Measurements from ENCODE around the gene ERF. TPM values are rescaled to one million over a fixed set of nuclear protein-coding genes. Genes with fewer than 3 reads are reported as not detected.

The ERF gene
- total RNA-seq, 1 experiment from 2014 or later: 100 TPM

GRCh38 chr19:42232435-42232834 is 22.5 kb downstream of the ERF start:
- H3K27me3 Mint-ChIP-seq (ENCODE audit: unreplicated experiment): no peaks in the 10 kb centered on the region
- BruUV-seq (replicated peaks): no TSS peak
- intact Hi-C loops (cut with micrococcal nuclease; ENCODE audit: unreplicated experiment): no loop called here
- DNase-seq: no peak
- H3K4me1 Mint-ChIP-seq (ENCODE audit: low read depth, unreplicated experiment): no peaks in the 10 kb centered on the region
- no peak overlapping the region for H3K27ac Mint-ChIP-seq (ENCODE audit: unreplicated experiment)
- no peak for TF ChIP-seq CTCF (IDR thresholded peaks at IDR 0.05; ENCODE audit: unreplicated experiment)
- CTCF ChIA-PET: interaction anchor here (1.0 to 2.6 kb wide), 2 partner anchors 10 to 17 kb away, joined by 3 to 11 read pairs; partner anchors contain the start of gene GSK3A
- H3K9me3 Mint-ChIP-seq (ENCODE audit: low read depth, unreplicated experiment): no peaks in the 10 kb centered on the region
- peaks cover 85% of the 10 kb centered on the region for H3K36me3 Mint-ChIP-seq (ENCODE audit: insufficient read depth, unreplicated experiment)
- no peak overlapping the region for H3K4me3 Mint-ChIP-seq (ENCODE audit: low read depth, unreplicated experiment)

- no peak for DNase-seq
- Mint-ChIP-seq H3K4me3 (ENCODE audit: low read depth, unreplicated experiment) (no peak overlapping the region), H3K27me3 (ENCODE audit: unreplicated experiment) (no peaks in the 10 kb centered on the region), H3K36me3 (ENCODE audit: insufficient read depth, unreplicated experiment) (peaks cover 86% of the 10 kb centered on the region), H3K9me3 (ENCODE audit: low read depth, unreplicated experiment) (no peaks in the 10 kb centered on the region), H3K4me1 (ENCODE audit: low read depth, unreplicated experiment) (peaks cover 6% of the 10 kb centered on the region), H3K27ac (ENCODE audit: unreplicated experiment) (no peak overlapping the region)
- TF ChIP-seq CTCF (IDR thresholded peaks at IDR 0.05; ENCODE audit: unreplicated experiment): no peak
- BruUV-seq (replicated peaks): no TSS peak
- intact Hi-C loops (cut with micrococcal nuclease; ENCODE audit: unreplicated experiment): no loop called here
- CTCF ChIA-PET: interaction anchor here (0.9 kb wide), 1 partner anchor 338 kb away, joined by 3 read pairs; no protein-coding TSS in a partner anchor
These were observed 24.4 kb downstream of the ERF start for GRCh38 chr19:42230571-42230970.

- H3K9me3 Mint-ChIP-seq (ENCODE audit: low read depth, unreplicated experiment): no peaks in the 10 kb centered on the region
- no peak for TF ChIP-seq CTCF (IDR thresholded peaks at IDR 0.05; ENCODE audit: unreplicated experiment)
- H3K36me3 Mint-ChIP-seq (ENCODE audit: insufficient read depth, unreplicated experiment): peaks cover 84% of the 10 kb centered on the region
- DNase-seq: no peak
- H3K27ac Mint-ChIP-seq (ENCODE audit: unreplicated experiment): peak overlapping the region; percentile 43
- peaks cover 6% of the 10 kb centered on the region for H3K4me1 Mint-ChIP-seq (ENCODE audit: low read depth, unreplicated experiment)
- intact Hi-C loops (cut with micrococcal nuclease; ENCODE audit: unreplicated experiment): no loop called here
- CTCF ChIA-PET: interaction anchor here (0.9 to 1.2 kb wide), 2 partner anchors 23 to 339 kb away, joined by 3 read pairs; no protein-coding TSS in a partner anchor
- H3K27me3 Mint-ChIP-seq (ENCODE audit: unreplicated experiment): no peaks in the 10 kb centered on the region
- no peak overlapping the region for H3K4me3 Mint-ChIP-seq (ENCODE audit: low read depth, unreplicated experiment)
- no TSS peak for BruUV-seq (replicated peaks)
These were observed 25.0 kb downstream of the ERF start for GRCh38 chr19:42229855-42230351.

- no peak for DNase-seq
- Mint-ChIP-seq H3K9me3 (ENCODE audit: low read depth, unreplicated experiment) (no peaks in the 10 kb centered on the region), H3K4me1 (ENCODE audit: low read depth, unreplicated experiment) (peaks cover 6% of the 10 kb centered on the region), H3K4me3 (ENCODE audit: low read depth, unreplicated experiment) (no peak overlapping the region), H3K27me3 (ENCODE audit: unreplicated experiment) (no peaks in the 10 kb centered on the region), H3K27ac (ENCODE audit: unreplicated experiment) (peak overlapping the region; percentile 43), H3K36me3 (ENCODE audit: insufficient read depth, unreplicated experiment) (peaks cover 85% of the 10 kb centered on the region)
- intact Hi-C loops (cut with micrococcal nuclease; ENCODE audit: unreplicated experiment): no loop called here
- no TSS peak for BruUV-seq (replicated peaks)
- CTCF ChIA-PET: interaction anchor here (1.2 kb wide), 1 partner anchor 23 kb away, joined by 3 read pairs; no protein-coding TSS in a partner anchor
- no peak for TF ChIP-seq CTCF (IDR thresholded peaks at IDR 0.05; ENCODE audit: unreplicated experiment)
These were observed 25.6 kb downstream of the ERF start for GRCh38 chr19:42229301-42229854.
